H9 (cell line): ENCODE measurements around the gene CDH4. TPM values are rescaled to one million over a fixed set of nuclear protein-coding genes. Genes with fewer than 3 reads are reported as not detected.

Experiments used
- DNase-seq: peaks from one replicate; pipeline ENCODE4 v3.0.0-alpha.2; 2017
- H2AFZ ChIP-seq: one replicate; pipeline ENCODE4 v1.6.1; 2013; ENCODE audit warnings: mild to moderate bottlenecking, low read length, control low read depth, moderate library complexity
- H2AK5ac ChIP-seq: 2 replicates; pipeline ENCODE4 v1.6.1; 2013; ENCODE audit warnings: low read length, control low read depth, mixed read lengths; ENCODE audit not compliant: insufficient read length
- H2BK120ac ChIP-seq: one replicate; pipeline ENCODE4 v1.6.1; 2013; ENCODE audit warnings: low read depth, mild to moderate bottlenecking, low read length, control low read depth, inconsistent platforms; ENCODE audit not compliant: poor library complexity, severe bottlenecking
- H2BK12ac ChIP-seq: 2 replicates; pipeline ENCODE4 v1.6.1; 2013; ENCODE audit warnings: low read length, control low read depth, mixed read lengths, low read depth; ENCODE audit not compliant: insufficient read length
- H2BK15ac ChIP-seq: 2 replicates; pipeline ENCODE4 v1.6.1; 2013; ENCODE audit warnings: low read depth, low read length, control low read depth
- H2BK20ac ChIP-seq: one replicate; pipeline ENCODE4 v1.6.1; 2013; ENCODE audit warnings: low read depth, mild to moderate bottlenecking, low read length, control low read depth, inconsistent platforms; ENCODE audit not compliant: poor library complexity, severe bottlenecking
- H2BK5ac ChIP-seq: 2 replicates; pipeline ENCODE4 v1.6.1; 2013; ENCODE audit warnings: low read length, control low read depth, mixed read lengths; ENCODE audit not compliant: insufficient read length
- H3K14ac ChIP-seq: 2 replicates; pipeline ENCODE4 v1.6.1; 2013; ENCODE audit warnings: low read length, control low read depth; ENCODE audit not compliant: insufficient read depth
- H3K18ac ChIP-seq: 2 replicates; pipeline ENCODE4 v1.6.1; 2013; ENCODE audit warnings: low read depth, mild to moderate bottlenecking, mixed read lengths, low read length, control low read depth; ENCODE audit not compliant: insufficient read length
- H3K23ac ChIP-seq: 2 replicates; pipeline ENCODE4 v1.6.1; 2013; ENCODE audit warnings: low read length, control low read depth, mixed read lengths, low read depth; ENCODE audit not compliant: insufficient read length
- H3K23me2 ChIP-seq: 2 replicates; pipeline ENCODE4 v1.6.1; 2013; ENCODE audit warnings: low read depth, mild to moderate bottlenecking, mixed read lengths, low read length, control low read depth; ENCODE audit not compliant: insufficient read length, poor library complexity, severe bottlenecking
- H3K27ac ChIP-seq: 2 replicates; pipeline ENCODE4 v1.5.1; 2013; ENCODE audit warnings: low read length, control low read depth, mixed read lengths, low read depth; ENCODE audit not compliant: insufficient read length
- H3K27me3 ChIP-seq: 2 replicates; pipeline ENCODE4 v1.6.1; 2013; ENCODE audit warnings: low read length, control low read depth, inconsistent platforms; ENCODE audit not compliant: insufficient read depth
- H3K4ac ChIP-seq: 2 replicates; pipeline ENCODE4 v1.6.1; 2013; ENCODE audit warnings: low read depth, mild to moderate bottlenecking, control low read depth, inconsistent platforms, low read length, moderate library complexity
- H3K4me1 ChIP-seq: 2 replicates; pipeline ENCODE4 v1.6.1; 2013; ENCODE audit warnings: low read length, control low read depth, inconsistent platforms; ENCODE audit not compliant: insufficient read depth
- H3K4me2 ChIP-seq: 2 replicates; pipeline ENCODE4 v1.6.1; 2013; ENCODE audit warnings: low read length, control low read depth, mixed read lengths; ENCODE audit not compliant: insufficient read length, insufficient read depth
- H3K56ac ChIP-seq: 2 replicates; pipeline ENCODE4 v1.6.1; 2013; ENCODE audit warnings: low read depth, mild to moderate bottlenecking, mixed read lengths, low read length, control low read depth; ENCODE audit not compliant: insufficient read length
- H3K79me1 ChIP-seq: 2 replicates; pipeline ENCODE4 v1.6.1; 2013; ENCODE audit warnings: low read depth, mild to moderate bottlenecking, moderate library complexity, low read length, control low read depth, inconsistent platforms; ENCODE audit not compliant: insufficient read depth, poor library complexity, severe bottlenecking
- H3K79me2 ChIP-seq: 2 replicates; pipeline ENCODE4 v1.6.1; 2013; ENCODE audit warnings: low read length, control low read depth, inconsistent platforms; ENCODE audit not compliant: insufficient read depth
- H3K9ac ChIP-seq: 2 replicates; pipeline ENCODE4 v1.6.1; 2013; ENCODE audit warnings: low read length, control low read depth, mixed read lengths; ENCODE audit not compliant: insufficient read length; ENCODE audit errors: extremely low read depth
- H3K9me3 ChIP-seq: one replicate; pipeline ENCODE4 v1.6.1; 2013; ENCODE audit warnings: low read depth, low read length, inconsistent platforms; ENCODE audit not compliant: control insufficient read depth
- H3T11ph ChIP-seq: one replicate; pipeline ENCODE4 v1.6.1; 2013; ENCODE audit warnings: mild to moderate bottlenecking, low read length, control low read depth, inconsistent platforms
- H4K20me1 ChIP-seq: one replicate; pipeline ENCODE4 v1.6.1; 2013; ENCODE audit not compliant: control insufficient read depth, insufficient read length, insufficient read depth
- H4K5ac ChIP-seq: 2 replicates; pipeline ENCODE4 v1.6.1; 2013; ENCODE audit warnings: low read depth, mild to moderate bottlenecking, mixed read lengths, low read length, control low read depth; ENCODE audit not compliant: insufficient read length
- H4K8ac ChIP-seq: replicated peaks from 2 replicates; pipeline ENCODE4 v1.6.1; 2013; ENCODE audit warnings: low read length, control low read depth, mixed read lengths, low read depth; ENCODE audit not compliant: insufficient read length
- H4K91ac ChIP-seq: 2 replicates; pipeline ENCODE4 v1.6.1; 2013; ENCODE audit warnings: low read depth, mild to moderate bottlenecking, moderate library complexity, mixed read lengths, low read length, control low read depth; ENCODE audit not compliant: insufficient read length
- H3K27ac Mint-ChIP-seq, 3 experiments: 2 replicates in 2 of 3; 3 replicates in 1 of 3; pipeline ENCODE4 v1.8.0; 2020 to 2021; ENCODE audit warnings: mixed read lengths in 3 of 3, mild to moderate bottlenecking in 1 of 3, moderate library complexity in 1 of 3
- H3K27me3 Mint-ChIP-seq: 2 replicates; pipeline ENCODE4 v1.8.0; 2021; ENCODE audit warnings: low read depth, mild to moderate bottlenecking, moderate library complexity, mixed read lengths
- H3K36me3 Mint-ChIP-seq, 3 experiments: 2 replicates in 2 of 3; 3 replicates in 1 of 3; pipeline ENCODE4 v1.8.0; 2020 to 2021; ENCODE audit warnings: low read depth in 3 of 3, mixed read lengths in 3 of 3; ENCODE audit not compliant: insufficient read depth in 1 of 3
- H3K4me1 Mint-ChIP-seq, 2 experiments: 2 replicates each; pipeline ENCODE4 v1.8.0; 2020; ENCODE audit warnings: mixed read lengths in 2 of 2
- H3K4me3 Mint-ChIP-seq, 2 experiments: 2 replicates in 1 of 2; 3 replicates in 1 of 2; pipeline ENCODE4 v1.8.0; 2020 to 2021; ENCODE audit warnings: mild to moderate bottlenecking in 2 of 2, mixed read lengths in 2 of 2, moderate library complexity in 1 of 2
- H3K9me3 Mint-ChIP-seq, 2 experiments: 2 replicates in 1 of 2; 3 replicates in 1 of 2; pipeline ENCODE4 v1.8.0; 2020; ENCODE audit warnings: mild to moderate bottlenecking in 2 of 2, mixed read lengths in 2 of 2, moderate library complexity in 1 of 2
- CTCF ChIP-seq: fragments of 200-600 bp; sonication (generic); conservative IDR thresholded peaks from 3 replicates; pipeline ENCODE4 v1.8.0; 2021; ENCODE audit warnings: antibody characterized with exemption, mild to moderate bottlenecking
- WGBS: extraction: QIAGEN DNeasy Blood & Tissue Kit; methylation state at CpG from one replicate; pipeline ENCODE4 v1.1.7; 2013; ENCODE audit warnings: missing lambda C conversion rate, low lambda C conversion rate, mixed read lengths; ENCODE audit not compliant: insufficient read length; ENCODE audit errors: extremely low coverage; 5-methylcytosine and 5-hydroxymethylcytosine counted together
- total RNA-seq: library from RNA; stranded (reverse); gene quantifications from 2 replicates; pipeline ENCODE4 v1.2.1, GENCODE V29; 2021

CDH4 gene
- total RNA-seq, 1 experiment from 2014 or later: 3.0 TPM

DNA sequence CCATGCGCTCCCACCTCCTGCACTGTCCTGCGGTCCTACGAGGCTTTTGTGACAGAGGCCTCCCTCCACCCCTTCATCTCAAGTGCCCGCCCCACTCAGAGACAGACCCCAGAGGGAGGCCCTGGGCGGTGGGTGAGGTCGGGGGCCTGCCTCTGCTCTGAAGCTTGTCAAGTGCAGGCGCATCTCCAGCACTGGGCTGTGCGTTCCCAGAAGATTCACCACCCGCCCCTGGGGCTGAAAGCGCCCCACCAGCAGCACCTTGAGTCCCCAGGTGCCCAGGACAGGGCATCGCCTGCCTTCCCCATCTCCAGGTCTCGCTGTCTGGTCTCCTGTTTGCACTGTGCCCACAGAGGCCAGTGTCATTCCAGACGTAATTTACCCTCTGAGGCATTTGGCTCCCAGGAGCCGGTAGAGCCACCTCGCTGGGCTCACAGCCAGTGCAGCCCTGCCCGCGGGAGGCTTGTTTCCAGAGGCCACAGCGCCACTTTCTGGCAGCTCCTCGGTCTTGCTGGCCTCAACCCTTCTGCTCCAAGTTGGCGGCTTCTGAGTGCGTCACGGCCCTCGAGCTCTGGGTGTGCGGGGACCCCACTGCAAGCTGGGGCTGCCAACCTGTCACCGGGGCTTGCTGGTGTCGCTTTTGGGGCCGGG, 622.5 kb downstream of the CDH4 start:
- no peaks in the 10 kb centered on the region for H3K9me3 ChIP-seq
- H3K36me3 Mint-ChIP-seq: peaks cover 0 to 5% (median 3%) of the 10 kb centered on the region in 3 experiments; a peak in 4 of 7 replicates
- peak; percentile 83 for DNase-seq
- H3T11ph ChIP-seq: no peak overlapping the region
- TF ChIP-seq CTCF: peak; percentile 77
- no peaks in the 10 kb centered on the region for H3K23me2 ChIP-seq
- H3K56ac ChIP-seq: no peak overlapping the region
- H2BK120ac ChIP-seq: no peak overlapping the region
- H4K20me1 ChIP-seq: no peaks in the 10 kb centered on the region
- no peak overlapping the region for H2BK20ac ChIP-seq
- H3K14ac ChIP-seq: no peak overlapping the region; the same call in 1 of the 2 replicates
- H3K4me1 Mint-ChIP-seq: no peaks in the 10 kb centered on the region
- H3K79me1 ChIP-seq: no peaks in the 10 kb centered on the region
- H3K4me3 Mint-ChIP-seq: no peak overlapping the region
- no peak overlapping the region for H2BK5ac ChIP-seq
- H4K5ac ChIP-seq: no peak overlapping the region
- H3K4me1 ChIP-seq: no peaks in the 10 kb centered on the region
- no peak overlapping the region for H3K27ac ChIP-seq
- H3K27me3 ChIP-seq: peaks cover 2% of the 10 kb centered on the region; the same call in 1 of the 2 replicates
- no peak overlapping the region for H3K18ac ChIP-seq
- no peak overlapping the region for H3K4me2 ChIP-seq
- no peak overlapping the region for H3K4ac ChIP-seq
- H3K27me3 Mint-ChIP-seq: peaks cover 26% of the 10 kb centered on the region
- H2AFZ ChIP-seq: no peak overlapping the region
- H2BK12ac ChIP-seq: no peak overlapping the region
- no peak overlapping the region for H2AK5ac ChIP-seq
- peaks cover 12 to 15% of the 10 kb centered on the region in 2 experiments for H3K9me3 Mint-ChIP-seq
- H2BK15ac ChIP-seq: no peak overlapping the region
- H4K8ac ChIP-seq: no peak overlapping the region
- H3K27ac Mint-ChIP-seq: no peak overlapping the region
- H3K23ac ChIP-seq: no peak overlapping the region
- WGBS: no CpG with 5 or more reads among the region's 27 CpGs
- no peak overlapping the region for H3K9ac ChIP-seq
- H4K91ac ChIP-seq: no peak overlapping the region
- H3K79me2 ChIP-seq: no peaks in the 10 kb centered on the region
